Activated T-cell treated with anti-CD3 and anti-CD28 coated beads, Interleukin-2, amount 50 U/mL, for 4 hours (primary cell): Measurements from ENCODE around the gene PCK1. TPM values are rescaled to one million over a fixed set of nuclear protein-coding genes. Genes with fewer than 3 reads are reported as not detected.

Source experiments
- ATAC-seq, 2 donors: fragments of 200-7000 bp; cut with Tn5 transposase; one replicate each; pipeline ENCODE4 v1.10.0; 2021
- DNase-seq: peaks from one replicate; pipeline ENCODE4 v3.0.0-alpha.2; 2020
- H3K27me3 Mint-ChIP-seq: one replicate; pipeline ENCODE4 v1.8.0; 2021; ENCODE audit warnings: low read depth, mixed read lengths
- H3K36me3 Mint-ChIP-seq: one replicate; pipeline ENCODE4 v1.8.0; 2022; ENCODE audit warnings: mixed read lengths; ENCODE audit not compliant: insufficient read depth
- H3K4me1 Mint-ChIP-seq: one replicate; pipeline ENCODE4 v1.8.0; 2021; ENCODE audit warnings: low read depth, mixed read lengths
- H3K4me3 Mint-ChIP-seq: one replicate; pipeline ENCODE4 v1.8.0; 2021; ENCODE audit warnings: mild to moderate bottlenecking, moderate library complexity, mixed read lengths
- H3K9me3 Mint-ChIP-seq: one replicate; pipeline ENCODE4 v1.8.0; 2021; ENCODE audit warnings: mixed read lengths
- total RNA-seq, 3 donors: library from RNA; stranded (reverse); gene quantifications; one replicate each; pipeline ENCODE4 v1.2.1, GENCODE V29; 2021

PCK1 gene
- total RNA-seq, 3 donors from 2014 or later, result 0.21 to 0.68 (median 0.22) TPM

GRCh38 chr20:57561356-57562279 lies 708 bp downstream of the PCK1 start:
- Mint-ChIP-seq H3K27me3 (peaks cover 29% of the 10 kb centered on the region), H3K9me3 (no peaks in the 10 kb centered on the region), H3K4me3 (no peak overlapping the region), H3K36me3 (no peaks in the 10 kb centered on the region), H3K4me1 (no peaks in the 10 kb centered on the region)
- ATAC-seq, result no peak
- DNase-seq, result no peak

GRCh38 chr20:57562541-57563465 lies 1.9 kb downstream of the PCK1 start:
- no peak for ATAC-seq
- no peaks in the 10 kb centered on the region for H3K9me3 Mint-ChIP-seq
- H3K36me3 Mint-ChIP-seq, result no peaks in the 10 kb centered on the region
- no peak for DNase-seq
- H3K4me3 Mint-ChIP-seq, result no peak overlapping the region
- H3K4me1 Mint-ChIP-seq, result no peaks in the 10 kb centered on the region
- peaks cover 23% of the 10 kb centered on the region for H3K27me3 Mint-ChIP-seq

GRCh38 chr20:57563522-57563921 lies 2.6 kb downstream of the PCK1 start:
- Mint-ChIP-seq H3K27me3 (peaks cover 24% of the 10 kb centered on the region), H3K36me3 (no peaks in the 10 kb centered on the region), H3K4me1 (no peaks in the 10 kb centered on the region), H3K9me3 (no peaks in the 10 kb centered on the region), H3K4me3 (no peak overlapping the region)
- ATAC-seq (no peak), DNase-seq (no peak)

- DNase-seq (no peak), ATAC-seq (no peak)
- H3K36me3 Mint-ChIP-seq, result no peaks in the 10 kb centered on the region
Measured at GRCh38 chr20:57564180-57564802, 3.4 kb downstream of the PCK1 start.

GRCh38 chr20:57564951-57565642 lies 4.2 kb downstream of the PCK1 start:
- no peaks in the 10 kb centered on the region for H3K36me3 Mint-ChIP-seq
- no peak for DNase-seq
- H3K4me3 Mint-ChIP-seq, result no peak overlapping the region
- ATAC-seq, result no peak
- peaks cover 19% of the 10 kb centered on the region for H3K27me3 Mint-ChIP-seq
- no peaks in the 10 kb centered on the region for H3K4me1 Mint-ChIP-seq
- no peaks in the 10 kb centered on the region for H3K9me3 Mint-ChIP-seq

More at GRCh38 chr20:57564180-57564802, 3.4 kb downstream of the PCK1 start:
- Mint-ChIP-seq H3K9me3 (no peaks in the 10 kb centered on the region), H3K27me3 (peaks cover 23% of the 10 kb centered on the region), H3K4me3 (no peak overlapping the region), H3K4me1 (no peaks in the 10 kb centered on the region)

- DNase-seq (no peak), ATAC-seq (no peak)
- H3K27me3 Mint-ChIP-seq, result peaks cover 25% of the 10 kb centered on the region
- H3K36me3 Mint-ChIP-seq, result no peaks in the 10 kb centered on the region
- H3K4me3 Mint-ChIP-seq, result no peak overlapping the region
- no peaks in the 10 kb centered on the region for H3K4me1 Mint-ChIP-seq
- H3K9me3 Mint-ChIP-seq, result no peaks in the 10 kb centered on the region
Measured at GRCh38 chr20:57566399-57566798, 5.5 kb downstream of the PCK1 start.

GRCh38 chr20:57566803-57567459 lies 6.0 kb downstream of the PCK1 start:
- DNase-seq (no peak), ATAC-seq (no peak)
- no peaks in the 10 kb centered on the region for H3K36me3 Mint-ChIP-seq
- H3K4me3 Mint-ChIP-seq, result no peak overlapping the region
- no peaks in the 10 kb centered on the region for H3K4me1 Mint-ChIP-seq
- peaks cover 25% of the 10 kb centered on the region for H3K27me3 Mint-ChIP-seq
- no peaks in the 10 kb centered on the region for H3K9me3 Mint-ChIP-seq

- Mint-ChIP-seq H3K4me3 (no peak overlapping the region), H3K4me1 (no peaks in the 10 kb centered on the region), H3K36me3 (no peaks in the 10 kb centered on the region), H3K27me3 (peaks cover 27% of the 10 kb centered on the region), H3K9me3 (no peaks in the 10 kb centered on the region)
- ATAC-seq (no peak), DNase-seq (no peak)
Measured at GRCh38 chr20:57567471-57568079, 6.7 kb downstream of the PCK1 start.

GRCh38 chr20:57568088-57568896 lies 7.4 kb downstream of the PCK1 start:
- DNase-seq (no peak), ATAC-seq (no peak)
- Mint-ChIP-seq H3K4me3 (no peak overlapping the region), H3K27me3 (peaks cover 32% of the 10 kb centered on the region), H3K9me3 (no peaks in the 10 kb centered on the region), H3K36me3 (no peaks in the 10 kb centered on the region), H3K4me1 (no peaks in the 10 kb centered on the region)

- DNase-seq, result no peak
- H3K36me3 Mint-ChIP-seq, result no peaks in the 10 kb centered on the region
- no peaks in the 10 kb centered on the region for H3K9me3 Mint-ChIP-seq
- H3K27me3 Mint-ChIP-seq, result peaks cover 26% of the 10 kb centered on the region
- no peaks in the 10 kb centered on the region for H3K4me1 Mint-ChIP-seq
- no peak for ATAC-seq
- H3K4me3 Mint-ChIP-seq, result no peak overlapping the region
Measured at GRCh38 chr20:57568960-57569359, 8.1 kb downstream of the PCK1 start.

GRCh38 chr20:57570145-57570850 lies 9.4 kb downstream of the PCK1 start:
- DNase-seq (no peak), ATAC-seq (no peak)
- Mint-ChIP-seq H3K4me3 (no peak overlapping the region), H3K27me3 (peaks cover 32% of the 10 kb centered on the region), H3K4me1 (no peaks in the 10 kb centered on the region), H3K9me3 (no peaks in the 10 kb centered on the region), H3K36me3 (no peaks in the 10 kb centered on the region)

GRCh38 chr20:57570920-57571319 lies 10.0 kb downstream of the PCK1 start:
- H3K27me3 Mint-ChIP-seq, result peaks cover 32% of the 10 kb centered on the region
- no peak for ATAC-seq
- H3K4me1 Mint-ChIP-seq, result no peaks in the 10 kb centered on the region

More at GRCh38 chr20:57570920-57571319, 10.0 kb downstream of the PCK1 start:
- H3K9me3 Mint-ChIP-seq, result no peaks in the 10 kb centered on the region
- H3K4me3 Mint-ChIP-seq, result no peak overlapping the region
- H3K36me3 Mint-ChIP-seq, result no peaks in the 10 kb centered on the region
- no peak for DNase-seq
